Measurements from ENCODE around the gene TTC38.

DNA sequence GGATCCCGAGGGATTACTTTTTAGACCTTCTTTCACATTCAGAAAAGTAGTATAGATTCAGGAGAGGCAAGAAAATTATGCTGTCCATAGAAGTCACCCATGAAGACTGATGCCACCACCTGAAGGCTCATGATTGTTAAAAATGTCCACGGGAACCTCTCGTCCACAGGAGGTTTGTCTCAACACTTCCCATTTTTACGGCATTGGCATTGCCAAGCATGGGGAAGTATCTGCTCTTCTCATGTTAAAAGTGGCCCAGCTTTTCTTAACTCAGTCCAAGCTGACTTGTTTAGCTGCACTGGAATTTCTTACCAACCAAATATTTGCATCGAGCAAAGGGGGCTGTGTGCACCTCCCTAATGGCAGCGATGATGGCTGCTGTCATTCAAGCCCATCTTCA, 27.3 kb upstream of the TTC38 start:
- no peak for TF ChIP-seq EZH2phosphoT487 (IDR thresholded peaks at IDR 0.05; ENCODE audit: insufficient read depth, low read depth)
- no peak for TF ChIP-seq EZH2 (IDR thresholded peaks at IDR 0.05; ENCODE audit: insufficient read depth, poor library complexity, severe bottlenecking)
